Common myeloid progenitor, CD34-positive (primary cell): ENCODE data around the gene BRSK2.
A peak's percentile ranks its signal among the peaks of the same experiment; 100 is the strongest.

Source experiments
- CTCF ChIA-PET: fragments of 350-600 bp; sonication (Branson Sonifier 250); formaldehyde crosslinking; loops from one replicate; lab custom pipeline; 2021; ENCODE audit warnings: antibody characterized with exemption; lab: Charles Lee
- POLR2A ChIA-PET: fragments of 350-600 bp; sonication (Branson Sonifier 250); formaldehyde crosslinking; loops from one replicate; lab custom pipeline; 2021; ENCODE audit warnings: antibody characterized with exemption; lab: Charles Lee
- DNase-seq, 3 donors: peaks; one replicate each; pipeline versions ENCODE4 v3.0.0 to v3.0.0-alpha.2; 2013
- H3K27ac ChIP-seq, 2 experiments: 1 replicate in 1 of 2; 2 replicates in 1 of 2; pipeline ENCODE4 v1.7.0; 2013; ENCODE audit warnings: inconsistent platforms in 2 of 2, low read length in 2 of 2, mild to moderate bottlenecking in 2 of 2, low read depth in 1 of 2, moderate library complexity in 1 of 2; ENCODE audit not compliant: severe bottlenecking in 2 of 2, insufficient read depth in 1 of 2, poor library complexity in 1 of 2
- H3K27me3 ChIP-seq, 5 experiments: replicated peaks in 2 of 5; 1 replicate in 3 of 5; 2 replicates in 2 of 5; pipeline versions ENCODE4 v1.6.1 to v1.7.0; 2013; ENCODE audit warnings: low read length in 4 of 5, mild to moderate bottlenecking in 2 of 5, moderate library complexity in 2 of 5, inconsistent platforms in 1 of 5; ENCODE audit not compliant: insufficient read depth in 5 of 5, control insufficient read depth in 4 of 5
- H3K36me3 ChIP-seq, 4 experiments: 1 replicate in 2 of 4; 2 replicates in 2 of 4; pipeline versions ENCODE4 v1.6.1 to v1.7.0; 2013; ENCODE audit warnings: low read length in 3 of 4, control low read depth in 1 of 4, mild to moderate bottlenecking in 1 of 4; ENCODE audit not compliant: control insufficient read depth in 4 of 4, insufficient read depth in 4 of 4
- H3K4me1 ChIP-seq, 4 experiments: 1 replicate in 3 of 4; 2 replicates in 1 of 4; pipeline versions ENCODE4 v1.6.1 to v1.7.1; 2013; ENCODE audit warnings: low read length in 3 of 4, mild to moderate bottlenecking in 3 of 4, control low read depth in 1 of 4, inconsistent platforms in 1 of 4, moderate library complexity in 1 of 4; ENCODE audit not compliant: control insufficient read depth in 4 of 4, insufficient read depth in 4 of 4; ENCODE audit errors: control extremely low read depth in 1 of 4
- H3K4me3 ChIP-seq, 7 experiments: 1 replicate in 4 of 7; 2 replicates in 3 of 7; pipeline versions ENCODE4 v1.5.1 to v1.7.0; 2013; ENCODE audit warnings: mild to moderate bottlenecking in 7 of 7, low read length in 6 of 7, moderate library complexity in 6 of 7, inconsistent platforms in 2 of 7, low read depth in 2 of 7, control low read depth in 1 of 7; ENCODE audit not compliant: insufficient read depth in 4 of 7, control insufficient read depth in 1 of 7; ENCODE audit errors: extremely low read depth in 1 of 7
- H3K9me3 ChIP-seq, 5 experiments: 1 replicate in 4 of 5; 2 replicates in 1 of 5; pipeline versions ENCODE4 v1.6.1 to v1.7.1; 2013; ENCODE audit warnings: low read length in 4 of 5, mild to moderate bottlenecking in 2 of 5, inconsistent platforms in 1 of 5, low read depth in 1 of 5, moderate library complexity in 1 of 5; ENCODE audit not compliant: control insufficient read depth in 4 of 5, insufficient read depth in 2 of 5; ENCODE audit errors: control extremely low read depth in 1 of 5
- WGBS: methylation state at CpG from one replicate; pipeline ENCODE4 v1.1.5; 2013; ENCODE audit not compliant: insufficient coverage; 5-methylcytosine and 5-hydroxymethylcytosine counted together

Gene BRSK2

DNA sequence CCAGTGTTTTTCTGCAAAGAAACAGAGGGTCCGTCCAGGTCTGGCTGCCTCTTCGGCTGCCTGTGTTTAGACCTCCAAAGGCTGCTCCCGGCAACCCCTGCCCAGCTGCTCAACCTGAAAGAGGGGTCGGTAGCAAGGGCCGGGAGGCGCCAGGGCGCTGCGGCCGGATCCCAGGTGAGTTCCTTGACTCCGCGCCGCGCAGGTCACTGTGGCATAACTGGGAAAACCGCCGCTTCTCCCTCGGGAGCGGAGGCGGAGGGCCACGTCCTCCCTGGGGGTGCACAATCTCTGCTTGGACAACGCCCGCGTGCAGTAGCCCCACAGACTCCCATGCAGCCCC, 1.0 kb upstream of the BRSK2 start:
- DNase-seq: no peak
- H3K27me3 ChIP-seq: peaks cover 2 to 58% (median 28%) of the 10 kb centered on the region in 5 experiments
- H3K4me3 ChIP-seq: peak overlapping the region in 3 of 7 experiments; percentile 56 to 59 (median 59)
- WGBS: 5% methylated on average over 22 of the region's 22 CpGs
- CTCF ChIA-PET: no interaction called here
- no peaks in the 10 kb centered on the region for H3K36me3 ChIP-seq
- H3K4me1 ChIP-seq: peaks cover 0 to 25% (median 12%) of the 10 kb centered on the region in 4 experiments
- no peak overlapping the region for H3K27ac ChIP-seq
- H3K9me3 ChIP-seq: no peaks in the 10 kb centered on the region
- POLR2A ChIA-PET: no interaction called here

DNA sequence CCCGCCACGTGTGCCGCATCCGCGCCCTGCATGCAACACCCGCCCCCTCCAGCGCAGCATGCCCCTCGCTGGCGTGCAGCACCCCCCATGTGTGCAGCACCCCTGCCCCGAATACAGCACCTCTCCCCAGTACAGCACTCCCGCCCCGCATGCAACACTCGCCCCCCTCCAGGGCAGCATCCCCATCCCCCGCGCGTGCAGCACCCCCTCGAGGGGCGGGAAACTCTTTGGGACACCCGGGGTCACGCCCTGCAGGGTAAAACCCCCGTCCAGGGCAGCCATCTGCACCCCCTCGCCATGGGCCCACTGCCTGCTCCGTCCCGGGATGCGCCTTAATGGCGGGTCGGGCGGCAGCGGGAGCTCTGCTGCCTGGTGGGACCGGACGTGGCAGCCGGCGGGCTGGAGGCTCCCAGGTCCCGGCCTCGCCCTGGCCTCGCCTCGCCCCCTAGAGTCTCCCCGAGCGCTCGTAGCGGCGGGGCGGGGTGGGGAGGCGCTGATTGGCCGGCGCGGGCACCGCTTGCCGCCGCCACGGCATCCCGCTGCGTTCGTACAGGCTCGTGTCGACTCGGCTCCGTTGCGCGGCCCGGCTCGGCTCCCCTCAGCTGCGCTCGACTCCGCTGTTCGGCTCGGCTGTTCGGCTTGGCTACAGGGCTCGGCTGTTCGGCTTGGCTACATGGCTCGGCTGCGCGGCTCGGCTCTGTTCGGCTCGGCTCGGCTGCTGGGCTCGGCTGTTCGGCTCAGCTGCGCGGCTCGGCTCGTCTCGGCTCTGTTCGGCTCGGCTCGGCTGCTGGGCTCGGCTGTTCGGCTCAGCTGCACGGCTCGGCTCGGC, 417 bp upstream of the BRSK2 start:
- DNase-seq: peak; percentile 89 to 96 (median 96)
- Histone ChIP-seq H3K4me1 (peaks cover 0 to 25% (median 12%) of the 10 kb centered on the region in 4 experiments), H3K9me3 (no peaks in the 10 kb centered on the region), H3K36me3 (no peaks in the 10 kb centered on the region), H3K4me3 (peak overlapping the region in 5 of 7 experiments; percentile 8 to 59 (median 56)), H3K27me3 (peaks cover 2 to 57% (median 28%) of the 10 kb centered on the region in 5 experiments), H3K27ac (no peak overlapping the region)
- CTCF ChIA-PET: no interaction called here
- under 1% methylated on average over 74 of the region's 92 CpGs for whole genome bisulfite sequencing
- POLR2A ChIA-PET: no interaction called here

DNA sequence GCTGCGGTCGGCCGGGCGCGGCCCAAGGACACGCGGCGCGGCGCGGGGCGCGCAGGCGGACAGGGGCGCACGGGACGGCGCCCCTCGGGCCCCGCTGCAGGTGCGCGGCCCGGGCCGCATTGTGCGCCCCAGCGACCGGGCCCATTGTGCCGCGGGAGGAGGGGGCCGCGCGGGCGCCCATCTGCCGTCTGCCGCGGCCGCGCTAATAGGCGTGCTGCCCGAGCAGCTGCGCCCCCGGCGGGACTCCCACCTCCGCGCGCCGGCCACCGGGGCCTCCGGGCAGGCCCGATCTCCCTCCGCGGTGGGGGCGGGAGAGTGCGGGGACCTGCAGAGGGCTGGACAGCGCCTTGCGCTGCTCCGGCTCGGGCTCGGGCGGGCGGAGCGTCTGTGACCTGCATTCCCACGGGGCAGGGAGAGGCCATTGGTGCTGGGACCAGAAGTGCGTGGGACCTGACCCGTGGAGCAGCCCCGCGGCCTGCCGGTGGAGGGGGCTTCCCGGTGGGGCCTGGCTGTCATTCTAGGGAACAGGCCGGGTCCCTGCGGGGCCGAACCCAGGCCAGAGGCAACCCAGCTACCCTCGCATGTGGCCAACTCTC, 933 bp downstream of the BRSK2 start:
- no peaks in the 10 kb centered on the region for H3K9me3 ChIP-seq
- 3% methylated on average over 53 of the region's 73 CpGs for WGBS
- H3K4me1 ChIP-seq: peaks cover 0 to 25% (median 12%) of the 10 kb centered on the region in 4 experiments
- ChIA-PET POLR2A (no interaction called here), CTCF (no interaction called here)
- no peaks in the 10 kb centered on the region for H3K36me3 ChIP-seq
- peak overlapping the region in 2 of 7 experiments; percentile 51 to 53 for H3K4me3 ChIP-seq
- H3K27me3 ChIP-seq: peaks cover 2 to 52% (median 25%) of the 10 kb centered on the region in 5 experiments
- H3K27ac ChIP-seq: no peak overlapping the region
- DNase-seq: peak in 2 of 3 donors; percentile 31 to 49

DNA sequence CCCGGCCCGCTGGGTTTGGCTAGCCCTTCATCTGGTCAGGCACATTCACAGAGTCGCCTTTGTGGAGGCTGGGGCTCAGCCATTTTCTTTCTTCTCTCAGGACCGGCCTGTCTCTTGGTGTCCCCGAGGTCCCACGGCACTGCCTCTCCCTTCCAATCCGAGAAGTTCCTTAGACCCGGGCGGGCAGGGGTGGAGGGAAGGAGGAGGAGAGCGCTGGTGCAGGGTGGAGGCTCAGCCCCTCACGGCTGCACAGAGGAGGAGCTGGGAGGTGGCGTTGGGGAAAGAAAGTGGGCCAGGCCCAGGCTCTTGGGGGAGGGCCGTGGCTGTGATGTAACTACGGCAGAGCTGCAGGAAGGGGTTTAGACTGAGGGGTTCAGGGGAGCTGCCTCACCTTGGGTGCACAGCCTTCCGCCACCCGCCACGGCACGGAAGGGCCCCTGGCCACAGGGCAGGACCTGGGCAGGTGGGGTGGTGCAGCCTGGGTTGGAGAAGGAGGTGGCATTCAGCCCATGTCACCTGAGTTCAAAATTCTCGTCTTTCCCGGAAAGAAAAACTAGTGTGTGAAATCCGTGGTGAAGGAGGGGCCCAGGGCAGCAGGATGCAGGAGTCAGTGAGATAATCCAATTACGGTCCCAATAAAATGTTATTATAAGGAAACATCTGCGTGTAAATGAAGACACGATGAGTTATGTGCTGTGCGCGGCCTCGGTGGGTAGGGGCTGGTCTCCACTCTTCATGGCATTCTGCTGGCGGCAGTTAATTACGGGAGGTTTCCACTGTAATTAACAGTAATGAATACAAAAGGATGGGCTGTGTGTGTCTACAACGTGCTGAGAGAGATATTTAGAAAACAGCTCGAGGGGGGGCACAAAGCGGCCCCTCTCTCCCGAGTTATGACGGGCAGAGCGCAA, 1.7 kb downstream of the BRSK2 start:
- ChIA-PET POLR2A (no interaction called here), CTCF (interaction anchor here (1.3 kb wide), 1 partner anchor 64 kb away, joined by 3 read pairs; no protein-coding TSS in a partner anchor)
- H3K36me3 ChIP-seq: no peaks in the 10 kb centered on the region
- H3K9me3 ChIP-seq: no peaks in the 10 kb centered on the region
- peak overlapping the region in 2 of 7 experiments; percentile 51 to 53 for H3K4me3 ChIP-seq
- peak; percentile 70 to 91 (median 81) for DNase-seq
- peaks cover 2 to 52% (median 25%) of the 10 kb centered on the region in 5 experiments for H3K27me3 ChIP-seq
- WGBS: 46% methylated on average over 20 of the region's 35 CpGs
- H3K4me1 ChIP-seq: peaks cover 0 to 25% (median 12%) of the 10 kb centered on the region in 4 experiments
- H3K27ac ChIP-seq: no peak overlapping the region

DNA sequence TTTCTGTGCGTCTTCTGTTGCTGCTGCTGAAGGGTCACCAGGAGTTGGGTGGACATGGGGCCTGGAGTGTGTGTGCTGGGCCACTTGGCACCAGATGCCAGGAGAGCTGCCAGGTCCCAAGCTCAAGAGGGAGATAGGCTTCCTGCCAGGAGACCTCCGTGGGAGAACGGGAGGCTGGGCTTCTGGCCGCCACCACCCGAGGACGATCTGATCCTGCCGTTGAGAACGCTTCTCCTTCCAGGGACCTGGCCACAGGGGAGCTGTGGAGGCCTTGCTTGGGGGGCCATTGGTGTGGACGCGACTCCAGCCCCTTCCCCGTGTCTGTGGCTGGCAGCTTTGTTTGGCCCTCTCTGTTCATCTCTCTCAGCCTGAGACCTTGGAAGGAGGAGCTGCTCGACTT, 2.4 kb downstream of the BRSK2 start:
- Histone ChIP-seq H3K4me1 (peaks cover 0 to 25% (median 12%) of the 10 kb centered on the region in 4 experiments), H3K4me3 (no peak overlapping the region), H3K27ac (no peak overlapping the region), H3K27me3 (peaks cover 0 to 52% (median 22%) of the 10 kb centered on the region in 5 experiments), H3K36me3 (no peaks in the 10 kb centered on the region), H3K9me3 (no peaks in the 10 kb centered on the region)
- WGBS: 70% methylated on average over 11 of the region's 12 CpGs
- ChIA-PET POLR2A (no interaction called here), CTCF (interaction anchor here (1.3 kb wide), 1 partner anchor 65 kb away, joined by 3 read pairs; no protein-coding TSS in a partner anchor)
- DNase-seq: no peak

- WGBS: 91% methylated on average over 21 of the region's 21 CpGs
- Histone ChIP-seq H3K27me3 (peaks cover 0 to 48% (median 19%) of the 10 kb centered on the region in 5 experiments), H3K4me1 (peaks cover 0 to 25% (median 12%) of the 10 kb centered on the region in 4 experiments), H3K27ac (no peak overlapping the region), H3K36me3 (no peaks in the 10 kb centered on the region), H3K4me3 (no peak overlapping the region), H3K9me3 (no peaks in the 10 kb centered on the region)
- CTCF ChIA-PET: interaction anchor here (1.3 kb wide), 1 partner anchor 65 kb away, joined by 3 read pairs; no protein-coding TSS in a partner anchor
- DNase-seq: no peak
- POLR2A ChIA-PET: no interaction called here
Observed at GRCh38 chr11:1392561-1392960, 2.8 kb downstream of the BRSK2 start.
